ENCODE data around the gene KISS1R.
A peak's percentile ranks its signal among the peaks of the same experiment; 100 is the strongest.

KISS1R gene

DNA sequence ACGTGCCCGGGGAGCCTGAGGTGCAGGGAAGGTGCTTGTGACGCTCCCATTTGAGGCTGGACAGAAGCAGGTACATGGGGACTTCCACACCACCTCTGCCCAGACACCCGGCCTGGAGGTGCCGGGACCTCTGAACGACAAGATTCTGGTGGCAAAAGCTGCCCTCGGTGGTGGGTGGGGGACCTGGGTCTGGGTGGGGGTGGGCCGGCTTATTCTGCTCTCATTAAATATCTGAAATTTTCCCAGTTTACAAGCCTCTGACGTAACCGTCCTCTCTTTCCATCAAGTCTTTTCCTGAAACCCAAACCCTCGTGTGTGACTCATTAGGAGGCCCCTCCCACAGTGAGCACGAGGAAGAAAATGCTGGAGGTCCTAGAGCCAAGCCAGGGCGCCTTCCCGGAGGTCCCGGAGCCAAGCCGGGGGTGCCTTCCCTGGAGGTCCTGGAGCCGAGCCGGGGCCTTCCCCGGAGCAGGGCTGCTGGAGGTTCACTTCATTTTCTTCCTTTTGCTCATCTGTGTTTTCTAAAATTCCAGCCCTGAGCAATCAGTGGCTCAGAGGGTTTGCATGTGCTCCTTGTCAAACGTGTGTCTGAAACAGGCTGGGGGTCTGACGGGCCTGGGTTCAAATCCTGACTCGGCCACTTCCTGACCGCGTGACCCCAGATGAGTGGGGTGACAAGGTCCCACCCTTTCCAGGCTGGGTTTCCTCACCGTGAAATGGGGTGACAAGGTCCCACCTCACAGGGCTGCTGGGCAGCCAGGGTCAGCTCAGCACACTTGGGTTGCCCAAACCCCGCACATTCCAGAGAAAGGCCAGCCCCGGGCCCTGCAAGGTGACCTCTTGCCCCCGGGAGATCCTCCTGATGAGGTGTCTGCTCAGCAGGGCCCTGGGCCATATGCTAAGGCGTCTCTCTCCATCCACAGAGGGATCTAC is 47.6 kb upstream of the KISS1R start:
- TF ChIP-seq FEZF1 (tag by site-specific recombination; IDR thresholded peaks at IDR 0.05) (no peak), KLF8 (tag by site-specific recombination; IDR thresholded peaks at IDR 0.05) (0 out of 2 replicates have a peak, but pooled peaks have one; percentile 22), ZFP37 (tag by site-specific recombination; IDR thresholded peaks at IDR 0.05) (no peak), ZNF366 (tag by site-specific recombination; conservative IDR thresholded peaks at IDR 0.05) (peak; percentile 70), GLIS1 (tag by site-specific recombination; IDR thresholded peaks at IDR 0.05) (peak; percentile 99), ZXDB (tag by site-specific recombination; IDR thresholded peaks at IDR 0.05) (no peak), IKZF3 (tag by site-specific recombination; IDR thresholded peaks at IDR 0.05) (peak; percentile 61), GLIS2 (tag by site-specific recombination; IDR thresholded peaks at IDR 0.05) (peak; percentile 67), ZNF621 (tag by site-specific recombination; IDR thresholded peaks at IDR 0.05) (no peak), ZNF670 (tag by site-specific recombination; IDR thresholded peaks at IDR 0.05; ENCODE audit: low read depth) (no peak), ZNF335 (tag by site-specific recombination; conservative IDR thresholded peaks at IDR 0.05) (peak; percentile 64), ZIC2 (tag by site-specific recombination; IDR thresholded peaks at IDR 0.05) (peak; percentile 34; the same call in 1 of the 2 replicates), SP2 (tag by site-specific recombination; IDR thresholded peaks at IDR 0.05) (peak; percentile 15; the same call in 1 of the 2 replicates), ZNF629 (tag by site-specific recombination; IDR thresholded peaks at IDR 0.05) (peak; percentile 53), ZBTB1 (tag by site-specific recombination; IDR thresholded peaks at IDR 0.05) (no peak)
- TF ChIP-seq, protein P1, sequence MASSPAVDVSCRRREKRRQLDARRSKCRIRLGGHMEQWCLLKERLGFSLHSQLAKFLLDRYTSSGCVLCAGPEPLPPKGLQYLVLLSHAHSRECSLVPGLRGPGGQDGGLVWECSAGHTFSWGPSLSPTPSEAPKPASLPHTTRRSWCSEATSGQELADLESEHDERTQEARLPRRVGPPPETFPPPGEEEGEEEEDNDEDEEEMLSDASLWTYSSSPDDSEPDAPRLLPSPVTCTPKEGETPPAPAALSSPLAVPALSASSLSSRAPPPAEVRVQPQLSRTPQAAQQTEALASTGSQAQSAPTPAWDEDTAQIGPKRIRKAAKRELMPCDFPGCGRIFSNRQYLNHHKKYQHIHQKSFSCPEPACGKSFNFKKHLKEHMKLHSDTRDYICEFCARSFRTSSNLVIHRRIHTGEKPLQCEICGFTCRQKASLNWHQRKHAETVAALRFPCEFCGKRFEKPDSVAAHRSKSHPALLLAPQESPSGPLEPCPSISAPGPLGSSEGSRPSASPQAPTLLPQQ (tag by site-specific recombination; IDR thresholded peaks at IDR 0.05): 0 out of 2 replicates have a peak, but pooled peaks have one; percentile 11
- TF ChIP-seq, protein P2, sequence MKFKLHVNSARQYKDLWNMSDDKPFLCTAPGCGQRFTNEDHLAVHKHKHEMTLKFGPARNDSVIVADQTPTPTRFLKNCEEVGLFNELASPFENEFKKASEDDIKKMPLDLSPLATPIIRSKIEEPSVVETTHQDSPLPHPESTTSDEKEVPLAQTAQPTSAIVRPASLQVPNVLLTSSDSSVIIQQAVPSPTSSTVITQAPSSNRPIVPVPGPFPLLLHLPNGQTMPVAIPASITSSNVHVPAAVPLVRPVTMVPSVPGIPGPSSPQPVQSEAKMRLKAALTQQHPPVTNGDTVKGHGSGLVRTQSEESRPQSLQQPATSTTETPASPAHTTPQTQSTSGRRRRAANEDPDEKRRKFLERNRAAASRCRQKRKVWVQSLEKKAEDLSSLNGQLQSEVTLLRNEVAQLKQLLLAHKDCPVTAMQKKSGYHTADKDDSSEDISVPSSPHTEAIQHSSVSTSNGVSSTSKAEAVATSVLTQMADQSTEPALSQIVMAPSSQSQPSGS (tag by site-specific recombination; IDR thresholded peaks at IDR 0.05; ENCODE audit: low read depth): peak; percentile 65
- TF ChIP-seq, protein P3, sequence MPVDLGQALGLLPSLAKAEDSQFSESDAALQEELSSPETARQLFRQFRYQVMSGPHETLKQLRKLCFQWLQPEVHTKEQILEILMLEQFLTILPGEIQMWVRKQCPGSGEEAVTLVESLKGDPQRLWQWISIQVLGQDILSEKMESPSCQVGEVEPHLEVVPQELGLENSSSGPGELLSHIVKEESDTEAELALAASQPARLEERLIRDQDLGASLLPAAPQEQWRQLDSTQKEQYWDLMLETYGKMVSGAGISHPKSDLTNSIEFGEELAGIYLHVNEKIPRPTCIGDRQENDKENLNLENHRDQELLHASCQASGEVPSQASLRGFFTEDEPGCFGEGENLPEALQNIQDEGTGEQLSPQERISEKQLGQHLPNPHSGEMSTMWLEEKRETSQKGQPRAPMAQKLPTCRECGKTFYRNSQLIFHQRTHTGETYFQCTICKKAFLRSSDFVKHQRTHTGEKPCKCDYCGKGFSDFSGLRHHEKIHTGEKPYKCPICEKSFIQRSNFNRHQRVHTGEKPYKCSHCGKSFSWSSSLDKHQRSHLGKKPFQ (tag by site-specific recombination; IDR thresholded peaks at IDR 0.05): no peak
- TF ChIP-seq, protein P4, sequence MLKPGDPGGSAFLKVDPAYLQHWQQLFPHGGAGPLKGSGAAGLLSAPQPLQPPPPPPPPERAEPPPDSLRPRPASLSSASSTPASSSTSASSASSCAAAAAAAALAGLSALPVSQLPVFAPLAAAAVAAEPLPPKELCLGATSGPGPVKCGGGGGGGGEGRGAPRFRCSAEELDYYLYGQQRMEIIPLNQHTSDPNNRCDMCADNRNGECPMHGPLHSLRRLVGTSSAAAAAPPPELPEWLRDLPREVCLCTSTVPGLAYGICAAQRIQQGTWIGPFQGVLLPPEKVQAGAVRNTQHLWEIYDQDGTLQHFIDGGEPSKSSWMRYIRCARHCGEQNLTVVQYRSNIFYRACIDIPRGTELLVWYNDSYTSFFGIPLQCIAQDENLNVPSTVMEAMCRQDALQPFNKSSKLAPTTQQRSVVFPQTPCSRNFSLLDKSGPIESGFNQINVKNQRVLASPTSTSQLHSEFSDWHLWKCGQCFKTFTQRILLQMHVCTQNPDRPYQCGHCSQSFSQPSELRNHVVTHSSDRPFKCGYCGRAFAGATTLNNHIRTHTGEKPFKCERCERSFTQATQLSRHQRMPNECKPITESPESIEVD (tag by site-specific recombination; IDR thresholded peaks at IDR 0.05): peak; percentile 46
- TF ChIP-seq, protein P5, sequence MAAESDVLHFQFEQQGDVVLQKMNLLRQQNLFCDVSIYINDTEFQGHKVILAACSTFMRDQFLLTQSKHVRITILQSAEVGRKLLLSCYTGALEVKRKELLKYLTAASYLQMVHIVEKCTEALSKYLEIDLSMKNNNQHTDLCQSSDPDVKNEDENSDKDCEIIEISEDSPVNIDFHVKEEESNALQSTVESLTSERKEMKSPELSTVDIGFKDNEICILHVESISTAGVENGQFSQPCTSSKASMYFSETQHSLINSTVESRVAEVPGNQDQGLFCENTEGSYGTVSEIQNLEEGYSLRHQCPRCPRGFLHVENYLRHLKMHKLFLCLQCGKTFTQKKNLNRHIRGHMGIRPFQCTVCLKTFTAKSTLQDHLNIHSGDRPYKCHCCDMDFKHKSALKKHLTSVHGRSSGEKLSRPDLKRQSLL (tag by site-specific recombination; IDR thresholded peaks at IDR 0.05): peak; percentile 100
- TF ChIP-seq, protein P6, sequence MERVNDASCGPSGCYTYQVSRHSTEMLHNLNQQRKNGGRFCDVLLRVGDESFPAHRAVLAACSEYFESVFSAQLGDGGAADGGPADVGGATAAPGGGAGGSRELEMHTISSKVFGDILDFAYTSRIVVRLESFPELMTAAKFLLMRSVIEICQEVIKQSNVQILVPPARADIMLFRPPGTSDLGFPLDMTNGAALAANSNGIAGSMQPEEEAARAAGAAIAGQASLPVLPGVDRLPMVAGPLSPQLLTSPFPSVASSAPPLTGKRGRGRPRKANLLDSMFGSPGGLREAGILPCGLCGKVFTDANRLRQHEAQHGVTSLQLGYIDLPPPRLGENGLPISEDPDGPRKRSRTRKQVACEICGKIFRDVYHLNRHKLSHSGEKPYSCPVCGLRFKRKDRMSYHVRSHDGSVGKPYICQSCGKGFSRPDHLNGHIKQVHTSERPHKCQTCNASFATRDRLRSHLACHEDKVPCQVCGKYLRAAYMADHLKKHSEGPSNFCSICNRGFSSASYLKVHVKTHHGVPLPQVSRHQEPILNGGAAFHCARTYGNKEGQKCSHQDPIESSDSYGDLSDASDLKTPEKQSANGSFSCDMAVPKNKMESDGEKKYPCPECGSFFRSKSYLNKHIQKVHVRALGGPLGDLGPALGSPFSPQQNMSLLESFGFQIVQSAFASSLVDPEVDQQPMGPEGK (tag by site-specific recombination; IDR thresholded peaks at IDR 0.05): peak; percentile 60; the same call in 1 of the 2 replicates
- ChIA-PET CTCF (no interaction called here), POLR2A (no interaction called here)
- H3K36me3 ChIP-seq (ENCODE audit: control insufficient read depth in 2 of 2, insufficient read depth in 1 of 2, low read length in 2 of 2): peaks cover 7 to 47% of the 10 kb centered on the region in 2 experiments; a peak in 2 of 3 replicates
- no peaks in the 10 kb centered on the region for H3K9me3 ChIP-seq (ENCODE audit: control insufficient read depth, insufficient read depth, low read depth, low read length)
- H3K4me3 ChIP-seq (ENCODE audit: low read depth, low read length): no peak overlapping the region
- H3K4me1 ChIP-seq (ENCODE audit: control insufficient read depth, insufficient read depth, low read length): no peaks in the 10 kb centered on the region; the same call in 1 of the 2 replicates
- no peak overlapping the region; the same call in 1 of the 2 replicates for H3K27ac ChIP-seq (ENCODE audit: extremely low read depth, low read depth, low read length)

All from HEK293 (cell line).